ENCODE results near the gene SH2D3A.
"Not testable (repeated sequence)": the region's sequence is repeated elsewhere in the genome, so short reads cannot be mapped to it uniquely, and the experiment has no call there.

Gene SH2D3A

GRCh38 chr19:6787393-6787792 is 20.2 kb upstream of the SH2D3A start:
- no peak for DNase-seq

- DNase-seq, result no peak
Measured at GRCh38 chr19:6779206-6779605, 12.0 kb upstream of the SH2D3A start.

GRCh38 chr19:6778386-6778785 is 11.2 kb upstream of the SH2D3A start:
- no peak for DNase-seq

- DNase-seq, result no peak
Measured at GRCh38 chr19:6777434-6777833, 10.2 kb upstream of the SH2D3A start.

GRCh38 chr19:6776999-6777398 is 9.8 kb upstream of the SH2D3A start:
- no peak for DNase-seq

GRCh38 chr19:6776045-6776444 is 8.8 kb upstream of the SH2D3A start:
- not testable (repeated sequence) for DNase-seq

- DNase-seq, result no peak
Measured at GRCh38 chr19:6774821-6775707, 7.8 kb upstream of the SH2D3A start.

GRCh38 chr19:6773323-6773931 is 6.2 kb upstream of the SH2D3A start:
- no peak for DNase-seq

GRCh38 chr19:6772866-6773322 is 5.7 kb upstream of the SH2D3A start:
- no peak for DNase-seq

GRCh38 chr19:6772028-6772865 is 5.0 kb upstream of the SH2D3A start, which contains the start of gene VAV1:
TSS of gene VAV1 (plus strand) at chr19:6772708. CDS start at chr19:6772808, 100 bp downstream.
- DNase-seq, result no peak

- not testable (repeated sequence) for DNase-seq
Measured at GRCh38 chr19:6771648-6772027, 4.4 kb upstream of the SH2D3A start.

GRCh38 chr19:6769006-6769619 is 1.9 kb upstream of the SH2D3A start:
- no peak for DNase-seq

GRCh38 chr19:6768236-6768785 is 1.1 kb upstream of the SH2D3A start:
- no peak for DNase-seq

- no peak for DNase-seq
Measured at GRCh38 chr19:6767081-6767356, 216 bp downstream of the SH2D3A start.

GRCh38 chr19:6766357-6767080 is 716 bp downstream of the SH2D3A start:
- DNase-seq, result no peak

- DNase-seq, result no peak
Measured at GRCh38 chr19:6765738-6766356, 1.4 kb downstream of the SH2D3A start.

GRCh38 chr19:6762253-6762797 is 4.9 kb downstream of the SH2D3A start:
- not testable (repeated sequence) for DNase-seq

GRCh38 chr19:6761053-6761676 is 6.1 kb downstream of the SH2D3A start:
- no peak for DNase-seq

GRCh38 chr19:6760606-6761005 is 6.6 kb downstream of the SH2D3A start:
- DNase-seq, result no peak

GRCh38 chr19:6754653-6755463 is 12.4 kb downstream of the SH2D3A start:
- no peak for DNase-seq
